GM19467 (cell line): Measurements from ENCODE around the gene ALS2.
"Not testable (repeated sequence)": the region's sequence is repeated elsewhere in the genome, so short reads cannot be mapped to it uniquely, and the experiment has no call there.

Experiments used
- ATAC-seq: cut with Tn5 transposase; IDR thresholded peaks from one replicate; pipeline ENCODE4 v1.9.1; 2021; ENCODE audit warnings: mild to moderate bottlenecking, moderate library complexity; ENCODE audit not compliant: unreplicated experiment

Gene ALS2

DNA sequence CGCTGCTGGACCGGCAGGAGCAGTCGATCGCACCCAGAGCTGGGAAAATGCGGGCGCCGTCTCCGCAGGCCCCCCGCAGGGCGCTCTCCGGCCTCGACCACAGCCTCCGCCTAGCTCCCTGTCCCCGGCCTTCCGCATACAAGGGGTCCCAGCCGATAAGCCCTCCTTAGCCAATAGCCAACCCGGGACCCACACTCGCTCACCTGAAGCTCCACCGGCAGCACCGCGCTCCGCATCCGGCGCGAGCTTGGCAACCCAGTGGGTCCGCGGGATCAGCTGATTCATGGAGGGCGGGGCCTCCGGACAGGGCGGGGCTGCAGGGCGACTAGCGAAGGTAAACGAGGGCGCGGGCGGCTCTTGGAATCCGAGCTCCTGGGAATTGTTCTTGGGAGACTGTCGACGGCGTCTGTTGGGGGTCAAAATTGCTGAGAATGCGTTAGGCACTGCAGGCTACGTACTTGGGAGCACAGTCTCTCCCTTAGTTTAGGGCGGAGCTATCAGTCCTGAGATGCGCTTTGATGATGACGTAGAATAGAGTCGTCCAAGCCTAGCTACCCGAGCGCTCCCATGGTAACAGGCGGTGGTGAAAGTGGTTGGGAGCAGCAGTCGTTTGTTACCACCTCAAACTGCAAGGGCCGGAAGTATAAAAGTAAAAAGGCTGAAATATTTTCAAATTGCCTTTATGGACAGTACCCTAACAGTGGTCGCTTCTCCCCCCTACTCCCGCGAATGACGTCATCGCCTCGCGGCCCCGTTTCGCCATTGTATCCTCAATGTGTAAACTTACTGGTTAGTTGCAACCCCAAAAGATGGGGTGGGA lies at the start of gene ALS2:
ALS2 (minus strand) TSS at position 260 of the 820 bp plus-strand sequence. CDS start 12,048 bp downstream, outside the sequence.
- ATAC-seq = peak; percentile 96

DNA sequence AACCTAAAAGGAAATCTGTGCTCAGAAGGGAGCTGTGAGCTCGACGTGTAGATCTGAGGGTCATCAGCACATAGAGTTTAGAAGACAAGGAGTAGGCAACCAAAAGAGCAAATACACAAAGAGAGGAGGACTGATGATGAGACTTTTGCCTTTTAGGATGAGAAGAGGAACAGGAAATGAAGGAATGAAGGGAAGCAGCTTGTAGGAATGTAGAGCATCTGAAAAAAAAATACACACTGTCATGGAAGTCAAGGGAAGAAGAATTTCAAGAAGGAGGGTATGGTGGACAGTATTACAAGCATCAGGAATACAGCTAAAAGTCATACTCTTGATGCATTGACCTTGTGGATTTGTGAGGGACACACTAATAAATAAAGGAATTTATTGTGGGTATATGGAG lies 47.5 kb upstream of the ALS2 start:
- ATAC-seq = no peak

DNA sequence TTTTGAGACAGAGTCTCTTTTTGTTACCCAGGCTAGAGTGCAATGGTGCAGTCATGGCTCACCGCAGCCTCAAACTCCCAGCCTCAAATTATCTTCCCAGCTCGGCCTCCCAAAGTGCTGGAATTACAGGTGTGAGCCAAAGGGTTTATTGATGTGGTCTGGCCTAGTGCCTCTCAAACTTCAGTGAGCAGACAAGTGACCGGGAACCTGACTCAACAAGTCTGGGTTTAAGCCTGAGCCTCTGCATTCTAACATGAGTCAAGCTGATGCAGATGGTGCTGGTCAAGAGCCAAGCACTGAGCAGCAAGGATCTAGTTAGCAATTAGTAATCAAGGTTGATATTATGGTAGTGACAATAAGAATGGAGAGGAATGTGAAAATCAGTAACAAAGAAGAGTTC lies 46.9 kb upstream of the ALS2 start:
- ATAC-seq = no peak

DNA sequence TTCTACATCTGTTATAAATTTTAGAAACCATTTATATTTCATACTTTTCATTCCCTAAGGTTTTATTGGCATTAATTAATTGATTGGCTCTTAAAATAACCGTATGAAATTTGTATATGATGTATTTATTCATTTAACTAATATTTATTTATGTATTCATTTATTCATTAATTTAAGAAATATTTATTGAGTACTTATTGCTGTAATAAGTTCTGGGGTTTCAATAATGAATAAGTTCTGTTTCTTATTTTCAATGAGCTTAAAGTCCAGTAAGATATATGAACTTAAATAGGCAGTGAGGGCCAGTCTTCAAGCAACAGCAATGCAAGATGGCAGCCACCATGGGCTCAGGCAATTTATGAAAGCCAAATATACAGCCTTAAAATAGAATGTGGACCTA lies 43.5 kb upstream of the ALS2 start:
- ATAC-seq = no peak

DNA sequence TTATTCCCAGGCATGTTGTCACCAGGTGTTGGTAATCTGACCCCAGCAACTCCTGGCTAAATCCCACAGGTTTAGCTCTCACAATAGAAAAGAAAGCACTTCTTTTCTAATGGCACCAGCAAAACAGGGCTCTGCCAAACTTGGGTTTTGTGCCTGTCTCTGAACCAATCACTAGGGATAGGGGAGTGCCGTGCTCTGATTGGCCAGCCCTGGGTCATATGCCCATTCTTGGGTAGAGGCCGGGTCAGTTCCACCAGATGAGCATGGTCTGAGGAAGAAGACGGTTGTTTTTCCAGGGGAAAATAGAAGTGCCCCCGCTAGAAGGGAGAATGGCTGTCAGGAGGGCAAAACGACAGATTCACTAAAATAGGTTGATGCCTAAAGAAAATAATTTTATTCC lies 40.3 kb upstream of the ALS2 start:
- no peak for ATAC-seq

DNA sequence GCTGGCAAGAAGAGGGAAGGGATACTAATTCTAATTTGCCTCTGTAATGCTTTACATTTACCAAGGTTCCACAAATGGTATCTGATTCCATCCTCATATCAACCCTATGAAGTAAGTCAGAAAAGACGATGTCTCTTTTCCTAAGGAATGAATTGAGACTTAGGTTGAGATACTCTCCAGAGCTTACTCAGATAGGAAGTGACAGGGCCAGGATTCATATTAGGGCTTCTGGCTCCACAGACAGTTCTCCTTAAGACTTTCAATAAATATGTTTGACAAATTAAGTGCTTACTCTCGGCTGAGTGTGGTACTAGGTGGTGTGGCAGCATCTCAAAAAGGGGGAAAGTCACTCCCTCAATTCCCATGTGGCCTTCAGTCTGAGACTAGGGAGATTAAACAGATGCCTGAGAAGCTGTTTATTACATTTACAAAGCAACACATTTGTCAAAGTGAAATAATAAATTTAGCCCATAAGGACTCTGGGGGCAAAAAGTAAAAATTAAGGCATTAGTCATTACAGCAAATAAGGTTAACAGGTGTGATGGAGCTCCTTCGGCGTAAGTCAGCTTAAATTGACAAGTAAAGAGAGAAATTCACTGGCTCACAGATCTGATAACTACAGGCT lies 39.8 kb upstream of the ALS2 start:
- ATAC-seq = no peak

DNA sequence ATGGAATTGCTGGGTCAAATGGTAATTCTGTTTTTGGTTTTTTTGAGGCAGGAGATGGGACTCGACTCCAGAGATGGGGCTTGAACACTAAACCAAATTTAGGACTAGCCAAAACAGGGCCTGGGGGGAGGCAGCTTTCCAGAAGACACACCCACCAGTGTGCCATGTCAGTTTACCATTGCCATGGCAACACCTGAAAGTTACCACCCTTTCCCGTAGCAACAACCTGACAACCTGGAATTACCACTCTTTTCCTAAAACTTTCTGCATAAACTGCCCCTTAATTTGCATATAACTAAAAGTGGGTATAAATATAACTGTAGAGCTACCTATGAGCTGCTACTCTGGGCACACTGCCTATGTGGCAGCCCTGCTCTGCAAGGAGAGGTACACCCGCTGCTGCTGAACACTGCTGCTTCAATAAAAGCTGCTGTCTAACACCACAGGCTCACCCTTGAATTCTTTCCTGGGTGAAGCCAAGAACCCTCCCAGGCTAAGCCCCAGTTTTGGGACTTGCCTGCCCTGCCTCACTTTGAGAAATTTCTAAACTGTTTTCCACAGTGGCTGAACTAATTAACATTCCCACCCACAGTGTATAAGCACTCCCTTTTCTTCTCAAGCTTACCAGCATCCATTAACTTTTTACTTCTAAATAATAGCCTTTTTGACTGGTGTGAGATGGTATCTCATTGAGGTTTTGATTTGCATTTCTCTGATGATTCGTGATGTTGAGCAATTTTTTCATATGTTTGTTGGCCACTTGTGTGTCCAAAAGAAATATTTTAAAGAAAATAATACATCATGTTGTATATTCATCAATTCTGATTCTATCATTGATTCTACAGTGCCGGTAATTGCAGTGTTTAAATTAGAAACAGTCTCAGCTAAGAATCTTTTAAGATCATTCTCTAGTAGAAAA lies 36.2 kb upstream of the ALS2 start:
- no peak for ATAC-seq

DNA sequence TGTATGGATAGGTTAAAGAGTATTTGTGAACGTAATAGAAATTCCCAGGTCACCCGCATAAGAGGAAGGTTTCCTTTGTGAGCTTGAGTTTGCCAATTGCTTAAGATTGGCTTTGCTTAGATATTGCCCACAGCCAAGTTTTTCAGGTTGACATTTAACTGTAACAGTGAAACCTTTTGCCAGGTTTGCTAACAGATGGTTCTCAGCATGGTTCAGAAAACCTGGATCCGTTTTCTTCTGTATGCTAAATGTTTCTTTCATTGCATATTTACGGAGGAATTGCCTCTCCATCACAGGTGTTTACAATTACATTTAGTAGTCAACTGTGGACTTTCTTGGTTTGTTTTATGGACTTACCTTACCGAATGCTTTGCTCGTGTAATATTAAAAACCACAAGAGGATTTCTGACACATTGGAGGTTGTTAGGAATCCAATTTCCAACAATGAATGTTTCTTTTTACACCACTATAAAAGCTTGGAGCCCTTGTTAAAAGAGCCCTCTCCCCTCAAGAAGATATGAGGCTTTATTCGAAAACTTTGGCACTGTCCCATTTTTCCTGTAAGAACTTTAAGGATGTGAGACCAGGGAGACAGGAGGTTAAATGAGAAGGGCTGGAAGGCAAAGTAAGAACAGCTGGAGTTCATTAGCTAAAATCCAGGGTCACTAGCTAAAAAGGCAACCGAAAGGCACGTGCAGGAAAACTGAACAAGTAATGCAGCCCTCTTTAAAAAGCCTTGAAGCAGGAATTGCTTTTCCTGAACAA lies 33.4 kb upstream of the ALS2 start:
- no peak for ATAC-seq

DNA sequence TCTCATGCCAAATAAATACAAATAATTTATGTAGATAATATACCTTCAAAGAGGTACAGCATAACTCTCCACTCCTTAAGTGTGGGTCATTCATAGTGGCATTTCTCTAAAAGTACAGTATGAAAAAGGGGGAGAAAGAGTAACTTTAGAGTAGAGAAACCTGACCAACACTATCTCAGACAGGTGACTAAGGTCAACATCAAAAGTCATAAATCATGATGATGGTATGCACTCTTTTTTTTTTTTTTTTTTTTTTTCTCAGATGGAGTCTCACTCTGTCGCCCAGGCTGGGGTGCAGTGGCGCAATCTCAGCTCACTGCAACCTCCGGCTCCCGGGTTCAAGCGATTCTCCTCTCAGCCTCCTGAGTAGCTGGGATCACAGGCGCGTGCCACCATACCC lies 29.9 kb upstream of the ALS2 start:
- ATAC-seq = not testable (repeated sequence)

DNA sequence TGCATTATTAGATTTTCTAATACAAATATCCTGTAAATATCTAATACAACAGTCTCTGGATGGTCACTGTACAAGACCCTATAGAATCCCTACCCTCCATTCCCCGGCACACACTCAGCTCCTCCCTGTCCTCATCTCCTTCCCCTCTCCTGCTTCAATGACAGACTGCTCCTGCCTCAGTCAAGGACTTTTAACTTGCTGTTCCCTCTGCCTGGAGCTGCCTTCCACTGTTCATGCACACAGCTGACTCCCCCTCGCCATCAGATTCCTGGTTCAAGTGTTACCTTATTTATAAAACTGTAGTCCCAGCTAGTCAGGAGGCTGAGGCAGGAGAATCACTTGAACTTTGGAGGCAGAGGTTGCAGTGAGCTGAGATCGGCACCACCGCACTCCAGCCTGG lies 28.9 kb upstream of the ALS2 start:
- no peak for ATAC-seq

DNA sequence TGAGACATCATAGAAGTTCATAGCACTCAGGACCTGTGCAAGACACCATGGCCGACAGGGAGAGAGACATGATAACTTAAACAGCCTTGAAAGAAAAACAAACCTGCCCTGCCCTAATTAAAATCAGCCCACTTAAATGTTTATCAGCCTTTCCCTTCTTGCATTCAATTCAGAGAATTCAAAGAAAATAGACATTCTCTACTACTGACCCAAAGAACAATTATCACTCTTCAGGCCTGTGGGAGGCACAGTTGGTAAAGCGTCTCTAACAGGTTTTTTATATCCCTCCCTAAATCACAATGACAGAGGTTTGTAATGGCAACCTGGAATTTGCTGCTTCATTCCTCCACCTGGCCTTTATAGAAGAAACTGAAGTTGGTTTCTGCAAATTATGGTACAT lies 27.3 kb upstream of the ALS2 start:
- ATAC-seq = no peak

DNA sequence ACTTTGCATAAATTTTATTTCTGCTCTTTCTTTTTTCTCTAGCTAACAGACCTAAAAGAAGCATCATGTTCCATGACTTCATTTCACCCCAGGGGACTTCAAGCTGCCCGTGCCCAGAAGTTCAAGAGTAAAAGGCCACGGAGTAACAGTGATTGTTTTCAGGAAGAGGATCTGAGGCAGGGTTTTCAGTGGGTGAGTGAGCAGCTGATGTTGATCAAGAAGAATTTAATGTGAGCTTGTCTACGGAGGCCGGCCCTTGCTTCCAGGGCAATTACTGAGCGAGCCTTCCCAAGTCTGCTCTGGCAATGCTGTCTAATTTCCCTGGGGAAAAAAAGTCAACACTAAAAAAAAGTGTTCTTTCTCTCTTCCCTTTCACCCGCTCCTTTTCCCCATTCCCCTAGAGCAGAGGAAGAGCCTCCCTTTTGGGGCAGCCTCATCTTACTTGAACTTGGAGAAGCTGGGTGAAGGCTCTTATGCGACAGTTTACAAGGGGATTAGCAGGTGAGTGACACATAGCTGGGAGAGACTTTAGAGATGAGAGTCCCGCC lies 26.8 kb upstream of the ALS2 start:
- ATAC-seq = no peak

DNA sequence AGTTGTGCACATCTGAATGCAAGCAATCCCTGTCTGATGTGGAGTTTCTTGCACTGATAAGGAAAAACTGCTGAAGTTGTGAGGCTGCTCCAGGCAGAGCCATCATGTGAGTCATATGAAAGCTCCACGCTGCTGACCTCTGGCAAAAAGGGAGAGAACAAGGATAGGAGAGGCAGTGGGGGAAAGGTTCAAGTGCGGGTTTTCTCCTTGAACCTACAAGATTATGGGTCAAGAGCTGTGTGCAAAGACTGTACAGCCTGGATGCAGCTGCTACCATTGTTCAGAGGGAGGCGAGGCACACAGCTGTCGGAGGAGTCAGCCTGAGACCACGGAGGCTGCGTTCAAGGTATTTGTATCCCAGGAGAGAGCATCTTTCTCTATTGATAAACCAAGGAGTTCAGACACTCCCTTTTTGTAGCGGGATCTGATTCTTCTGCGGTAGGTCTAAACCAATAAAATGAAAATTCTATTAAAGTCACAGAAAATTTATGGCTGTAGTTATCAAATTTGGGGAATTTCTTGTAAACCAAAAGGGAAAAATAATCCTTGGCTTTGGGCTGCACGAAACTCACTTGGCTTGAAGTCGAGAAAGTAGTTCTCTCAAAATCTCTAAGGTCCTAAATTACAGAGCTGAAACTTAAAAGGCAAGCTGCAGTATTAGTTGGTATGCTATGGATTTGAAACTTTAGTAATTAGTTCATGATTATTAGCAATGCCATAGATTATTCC lies 25.9 kb upstream of the ALS2 start, which contains the start of gene CDK15:
CDK15 (plus strand) TSS at position 96 of the 729 bp plus-strand sequence; CDS start at position 224, 128 bp downstream.
- ATAC-seq = no peak

DNA sequence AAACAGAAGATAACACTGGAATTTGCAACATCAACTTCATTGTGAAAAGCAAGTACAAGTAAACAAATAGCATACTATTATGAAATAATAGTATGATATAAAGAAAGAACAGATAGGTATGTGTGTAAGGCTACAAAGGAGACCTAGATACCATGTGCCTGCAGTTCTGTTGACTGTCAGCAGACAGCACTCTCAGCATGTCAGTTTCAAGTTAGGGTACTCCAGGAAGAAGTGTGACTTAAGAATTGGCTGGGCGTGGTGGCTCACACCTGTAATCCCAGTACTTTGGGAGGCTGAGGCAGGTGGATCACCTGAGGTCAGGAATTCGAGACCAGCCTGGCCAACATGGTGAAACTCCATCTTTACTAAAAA lies 18.2 kb upstream of the ALS2 start:
- not testable (repeated sequence) for ATAC-seq

DNA sequence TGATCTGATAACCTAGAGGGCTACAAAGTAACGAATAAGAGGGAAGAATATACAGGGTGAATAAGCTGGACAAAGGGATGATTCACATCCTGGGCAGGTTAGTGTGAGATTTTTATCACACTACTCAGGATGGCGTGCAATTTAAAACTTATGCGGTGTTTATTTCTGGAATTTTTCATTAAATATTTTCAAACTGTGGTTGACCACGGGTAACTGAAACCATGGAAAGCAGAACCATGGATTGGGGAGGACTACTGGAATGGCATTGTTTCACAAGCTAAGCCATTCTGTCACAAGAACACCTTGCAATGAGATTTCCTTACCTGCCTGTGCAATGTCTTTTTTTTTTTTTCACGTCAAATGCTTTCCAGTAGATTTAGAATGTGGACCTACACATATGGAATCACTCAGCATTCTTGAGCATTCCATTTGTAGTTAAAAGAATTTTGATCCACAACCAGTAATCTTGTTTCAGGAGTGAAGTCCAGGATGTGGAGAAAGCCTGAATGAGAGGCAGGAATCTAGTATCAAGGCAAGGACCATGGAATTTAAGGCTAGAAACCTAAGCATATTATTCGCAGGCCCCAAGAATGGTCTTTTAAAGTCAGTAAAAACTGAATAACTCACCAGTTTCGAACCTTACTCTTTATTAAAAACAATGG lies 17.6 kb upstream of the ALS2 start:
- ATAC-seq = no peak

DNA sequence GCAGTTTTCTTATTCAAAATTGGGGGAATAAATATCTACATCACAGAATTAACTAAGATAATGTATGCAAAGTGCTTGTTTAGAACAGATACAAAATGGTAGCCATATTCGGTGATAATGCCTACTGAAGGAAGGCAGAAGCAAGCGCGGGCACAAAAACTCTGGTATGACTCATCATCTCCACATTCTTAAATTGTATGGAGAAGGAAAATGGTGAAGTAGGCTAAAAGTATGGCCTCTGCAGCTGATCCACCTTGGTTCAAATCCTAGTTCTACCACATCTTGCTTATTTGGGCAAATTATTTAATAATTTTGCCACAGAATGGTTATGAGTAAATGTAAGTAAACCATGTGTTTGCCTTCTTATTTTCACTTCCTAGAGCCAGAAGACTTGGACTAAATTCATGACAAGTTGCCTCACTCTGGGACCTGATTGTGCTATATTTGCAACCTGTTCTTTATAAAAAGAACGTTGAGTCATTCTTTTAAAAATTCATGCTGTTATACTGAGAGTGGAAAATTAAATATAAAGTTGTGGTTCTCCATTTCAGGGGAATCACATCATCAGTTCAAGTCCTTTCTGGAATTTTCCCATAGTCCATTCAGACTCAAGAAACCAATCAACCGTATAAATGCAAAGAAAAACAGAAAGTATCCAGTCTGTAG lies 16.6 kb upstream of the ALS2 start:
- ATAC-seq = no peak

DNA sequence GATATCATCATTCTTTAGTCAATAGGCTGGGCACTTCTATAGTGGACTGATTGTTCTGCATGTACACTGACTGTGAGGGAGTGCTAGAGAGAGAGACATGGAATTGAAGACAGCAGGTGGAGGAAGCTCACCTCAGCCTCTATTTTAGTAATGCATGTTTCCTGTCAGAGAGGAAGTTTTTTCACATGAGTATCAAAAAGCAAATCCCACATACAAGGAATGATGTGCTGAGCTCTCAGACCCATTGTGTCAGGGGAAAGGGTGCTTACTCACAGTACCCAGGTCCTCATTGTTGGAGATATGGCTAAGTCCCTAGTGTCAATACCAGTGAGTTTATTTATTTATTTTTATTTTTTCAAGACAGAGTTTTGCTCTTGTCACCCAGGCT lies 15.7 kb upstream of the ALS2 start:
- ATAC-seq = no peak

DNA sequence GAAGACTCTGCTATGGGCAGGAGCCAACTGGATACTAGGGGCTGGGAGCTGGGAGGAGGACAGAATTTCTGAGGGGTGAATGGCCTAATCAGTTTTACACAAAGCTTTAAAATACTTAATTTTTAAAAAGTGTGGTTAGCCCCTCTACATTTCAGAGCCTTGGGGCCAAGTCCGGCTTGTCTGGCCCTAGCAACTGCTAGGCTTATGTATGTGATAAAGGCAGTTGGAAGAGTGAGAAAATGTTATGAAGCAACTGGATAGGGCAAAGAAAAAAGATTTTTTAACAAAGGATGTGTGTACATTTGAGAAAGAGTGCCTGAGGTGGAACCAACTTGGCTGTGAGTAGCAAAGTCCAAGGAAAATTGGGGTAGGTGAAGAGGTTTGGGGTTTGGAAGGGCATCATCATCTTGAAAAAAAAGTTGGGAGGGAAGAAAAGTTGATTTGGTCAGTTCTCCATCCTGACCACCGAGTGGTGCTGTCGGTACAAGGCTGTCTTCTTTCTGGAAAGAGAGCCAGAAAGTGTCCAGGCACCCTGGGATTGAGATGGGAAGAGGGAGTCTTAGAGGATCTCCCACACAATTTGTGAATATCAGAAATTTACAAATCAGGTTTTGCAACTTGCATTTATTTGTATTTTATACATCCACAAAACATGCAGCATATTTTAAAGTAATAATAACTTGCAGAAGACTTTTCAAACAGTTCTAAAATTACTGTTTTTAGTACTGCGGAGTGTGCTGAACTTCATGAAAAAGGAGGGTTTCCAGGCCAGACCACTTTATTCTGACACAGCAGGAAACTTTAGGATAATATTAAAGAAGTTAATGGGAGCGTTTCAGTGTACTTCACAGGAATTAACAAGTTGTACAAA lies 15.1 kb upstream of the ALS2 start:
- ATAC-seq = no peak
